Dermis microvascular lymphatic vessel endothelial cell (primary cell): ENCODE data around the gene ZBTB42. TPM values are rescaled to one million over a fixed set of nuclear protein-coding genes. Genes with fewer than 3 reads are reported as not detected.
"Not testable (repeated sequence)": the region's sequence is repeated elsewhere in the genome, so short reads cannot be mapped to it uniquely, and the experiment has no call there.

Experiments
- DNase-seq, 2 donors: peaks; one replicate each; pipeline versions ENCODE4 v3.0.0 to v3.0.0-alpha.2; 2010; ENCODE audit warnings: low read depth in 2 of 2
- total RNA-seq: library from RNA; depleted of rRNA; stranded (reverse); fragments of >200 nt; gene quantifications from 2 replicates; pipeline ENCODE4 v1.2.1, GENCODE V29; 2014

The ZBTB42 gene
- total RNA-seq, 1 donor from 2014 or later = 3.2 TPM

DNA sequence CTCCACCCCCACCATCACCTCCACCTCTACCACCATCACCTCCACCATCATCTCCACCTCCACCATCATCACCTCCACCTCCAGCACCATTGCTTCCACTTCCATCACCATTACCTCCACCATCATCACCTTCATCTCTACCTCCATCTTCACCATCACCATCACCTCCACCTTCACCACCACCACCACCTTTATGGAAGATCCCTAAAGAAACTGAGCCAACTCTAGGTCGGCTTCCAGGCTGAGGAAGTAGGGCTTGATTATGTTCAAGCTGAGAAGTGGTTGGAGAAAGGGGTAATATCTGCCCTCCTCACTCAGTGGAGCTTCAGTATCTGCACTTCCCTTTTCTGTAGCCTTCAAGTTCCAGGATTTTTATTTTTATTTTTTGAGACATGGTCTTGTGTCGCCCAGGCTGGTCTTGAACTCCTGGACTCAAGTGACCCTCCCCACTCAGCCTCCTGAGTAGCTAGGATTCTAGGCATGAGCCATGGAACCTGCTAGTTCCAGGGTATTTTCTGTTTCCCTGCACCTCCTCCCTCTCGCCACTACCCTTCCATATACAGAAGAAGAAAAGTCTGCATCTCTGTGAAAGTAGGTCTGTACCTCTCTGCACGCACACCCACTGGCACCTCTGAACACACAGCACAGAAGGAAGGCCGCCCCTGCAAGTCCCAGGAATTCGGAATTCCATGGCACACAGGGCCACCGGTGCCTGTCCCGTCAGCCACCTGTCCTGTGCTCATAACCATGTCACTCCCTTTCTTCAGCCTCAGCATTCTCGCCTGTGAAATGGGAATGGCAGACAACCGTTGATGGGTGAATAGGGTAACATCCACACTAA is 5.9 kb downstream of the ZBTB42 start:
- no peak for DNase-seq

DNA sequence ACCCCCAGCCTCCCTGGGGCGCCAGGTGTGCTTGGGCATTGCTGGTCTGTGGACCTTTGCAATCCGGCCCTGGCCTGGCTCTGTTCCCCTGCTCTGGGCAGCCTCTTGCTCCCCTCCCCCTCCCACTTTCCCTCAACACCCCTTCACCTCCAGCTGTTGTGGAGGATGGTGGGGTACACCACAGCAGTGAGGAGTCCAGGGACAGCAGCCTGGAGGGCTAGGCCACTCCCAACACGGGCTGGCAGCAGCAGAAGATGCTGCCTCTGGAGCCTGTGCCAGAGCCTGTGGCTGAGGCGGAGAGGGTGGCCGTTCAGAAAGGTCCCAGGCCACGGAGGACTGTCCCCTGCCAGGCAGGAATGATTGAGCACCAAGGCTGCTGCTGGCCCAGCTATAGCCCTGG is 7.6 kb downstream of the ZBTB42 start:
- no peak for DNase-seq

DNA sequence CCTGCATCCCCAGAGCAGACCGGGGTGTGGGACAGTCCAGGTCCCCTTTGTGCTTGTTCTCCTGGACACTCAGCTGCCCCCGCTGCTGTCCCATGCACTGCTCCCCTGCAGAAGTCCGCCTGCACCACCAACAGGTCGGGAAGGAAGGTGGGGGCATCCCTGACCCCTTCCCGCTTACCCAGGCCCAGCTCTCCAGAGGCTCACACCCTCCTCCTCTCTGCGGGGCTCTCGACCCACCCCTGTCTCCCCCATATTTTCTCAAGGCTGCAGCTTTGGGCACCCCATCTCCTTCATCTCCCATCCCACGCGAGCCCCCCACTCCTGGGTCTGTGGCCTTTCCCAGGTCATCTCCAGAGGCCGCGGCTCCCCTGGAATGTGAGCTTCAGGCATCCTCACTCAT is 9.4 kb downstream of the ZBTB42 start:
- DNase-seq = no peak

DNA sequence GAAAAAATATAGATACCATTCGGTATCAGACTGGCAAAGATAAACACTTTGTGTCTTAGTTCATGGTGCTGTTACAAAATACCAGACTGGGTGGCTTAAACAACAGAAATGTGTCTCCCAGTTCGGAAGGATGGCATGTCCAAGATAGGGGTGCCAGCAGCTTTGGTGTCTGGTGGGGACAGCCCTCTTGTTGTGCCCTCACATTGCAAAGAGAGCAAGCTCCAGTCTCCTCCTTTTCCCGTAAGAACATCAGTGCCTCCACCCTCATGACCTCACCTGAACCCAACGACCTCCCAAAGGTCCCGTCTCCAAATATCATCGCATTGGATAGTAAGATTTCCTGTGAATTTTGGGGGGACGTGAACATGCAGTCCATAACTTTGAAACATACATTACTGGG is 12.4 kb downstream of the ZBTB42 start:
- DNase-seq = no peak

DNA sequence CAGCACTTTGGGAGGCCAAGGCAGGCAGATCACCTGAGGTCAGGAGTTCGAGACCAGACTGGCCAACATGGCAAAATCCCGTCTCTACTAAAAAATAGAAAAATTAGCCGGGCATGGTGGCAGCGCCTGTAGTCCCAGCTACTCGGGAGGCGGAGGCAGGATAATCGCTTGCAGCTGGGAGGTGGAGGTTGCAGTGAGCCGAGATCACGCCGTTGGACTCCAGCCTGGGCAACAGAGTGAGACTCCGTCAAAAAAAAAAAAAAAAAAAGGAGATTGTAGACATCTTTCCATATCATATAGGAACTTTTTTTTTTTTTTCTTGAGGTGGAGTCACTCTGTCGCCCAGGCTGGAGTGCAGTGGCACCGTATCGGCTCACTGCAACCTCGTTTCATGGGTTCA is 13.8 kb downstream of the ZBTB42 start:
- DNase-seq = not testable (repeated sequence)

GRCh38 chr14:104816616-104816884 is 15.6 kb downstream of the ZBTB42 start:
- no peak for DNase-seq

DNA sequence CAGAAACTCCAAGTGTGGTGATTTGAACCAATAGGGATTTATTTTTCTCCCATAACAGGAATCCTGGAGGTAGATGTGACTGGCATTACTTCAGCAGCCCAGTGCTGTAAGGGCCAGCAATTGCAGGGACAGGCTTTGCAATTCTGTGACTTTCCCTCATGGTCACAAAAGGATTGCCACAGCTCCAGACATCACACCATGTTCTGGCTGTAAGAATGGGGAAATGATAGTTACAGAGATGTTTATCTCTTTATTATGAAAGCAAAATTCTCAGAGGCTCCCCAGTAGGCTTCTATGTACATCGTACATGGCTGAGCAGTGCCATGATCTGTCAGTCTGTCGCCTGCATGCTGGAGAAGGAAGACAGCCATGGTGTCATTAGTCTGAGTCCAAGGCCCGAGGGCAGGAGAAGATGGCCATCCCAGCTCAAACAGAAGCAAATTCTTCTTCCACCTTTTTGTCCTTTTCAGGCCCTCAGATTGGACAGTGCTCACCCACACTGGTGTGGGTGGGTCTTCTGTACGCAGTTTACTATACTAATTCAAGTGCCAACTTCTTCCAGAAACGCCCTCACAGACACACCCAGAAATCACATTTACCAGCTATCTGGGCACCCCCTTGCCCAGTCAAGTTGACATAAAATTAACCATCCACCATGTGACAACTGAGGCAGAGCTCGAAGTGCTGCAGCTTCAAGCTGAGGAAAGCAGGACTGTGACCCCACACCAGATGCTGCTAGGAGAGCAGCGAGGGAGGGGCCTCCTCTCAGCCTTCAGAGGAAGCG is 17.2 kb downstream of the ZBTB42 start:
- no peak for DNase-seq

GRCh38 chr14:104818714-104819161 is 17.8 kb downstream of the ZBTB42 start:
- no peak for DNase-seq

DNA sequence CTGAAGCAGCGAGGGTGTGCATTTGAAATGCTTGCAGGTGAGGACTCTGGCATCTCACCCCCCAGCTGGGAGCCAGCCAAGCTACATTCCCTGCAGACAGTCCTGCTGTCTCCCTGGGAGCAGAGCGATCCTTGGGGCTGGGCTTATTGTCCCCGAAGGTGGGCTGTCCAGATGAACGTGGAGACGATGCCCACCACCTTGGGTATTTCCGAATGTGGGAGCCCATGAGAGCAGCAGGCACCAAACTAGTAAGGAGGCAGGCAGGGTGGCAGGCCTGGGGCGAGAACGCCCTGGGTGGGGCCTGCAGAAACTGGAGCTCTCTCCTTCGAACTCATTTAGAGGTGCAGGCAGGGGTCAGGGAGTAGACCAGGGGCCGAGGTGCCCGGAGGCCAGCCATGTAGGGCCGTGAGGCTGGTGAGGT is 18.5 kb downstream of the ZBTB42 start:
- DNase-seq = no peak

DNA sequence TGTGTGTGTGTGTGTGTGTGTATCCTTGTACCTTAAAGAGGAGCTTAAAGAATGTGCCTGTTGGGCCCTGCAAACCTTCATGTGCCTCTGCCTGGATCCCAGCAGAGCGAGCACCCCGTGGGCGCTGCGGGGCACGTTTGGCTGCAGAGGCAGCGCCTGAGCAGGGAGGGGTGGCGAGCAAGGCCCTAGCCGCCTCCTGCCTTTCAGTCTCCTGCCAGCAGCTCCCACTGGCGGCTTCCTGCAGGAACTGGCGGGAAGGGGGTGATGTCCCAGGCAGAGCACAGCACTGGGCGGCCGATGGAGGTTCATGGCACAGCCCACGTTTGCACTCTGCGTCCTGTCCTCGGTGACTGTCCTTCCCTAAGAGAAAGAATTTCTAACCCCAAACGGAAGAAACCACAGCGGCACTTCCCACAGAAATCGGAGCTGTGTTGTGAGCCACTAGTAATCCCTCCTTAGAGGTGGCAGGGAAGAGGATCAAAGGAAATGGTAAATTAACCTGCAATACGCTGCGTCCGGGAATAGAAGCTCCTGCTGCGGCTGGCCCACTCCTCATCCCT is 19.8 kb downstream of the ZBTB42 start:
- DNase-seq = peak; percentile 29 to 75

GRCh38 chr14:104821229-104821945 is 20.5 kb downstream of the ZBTB42 start:
- DNase-seq = no peak

DNA sequence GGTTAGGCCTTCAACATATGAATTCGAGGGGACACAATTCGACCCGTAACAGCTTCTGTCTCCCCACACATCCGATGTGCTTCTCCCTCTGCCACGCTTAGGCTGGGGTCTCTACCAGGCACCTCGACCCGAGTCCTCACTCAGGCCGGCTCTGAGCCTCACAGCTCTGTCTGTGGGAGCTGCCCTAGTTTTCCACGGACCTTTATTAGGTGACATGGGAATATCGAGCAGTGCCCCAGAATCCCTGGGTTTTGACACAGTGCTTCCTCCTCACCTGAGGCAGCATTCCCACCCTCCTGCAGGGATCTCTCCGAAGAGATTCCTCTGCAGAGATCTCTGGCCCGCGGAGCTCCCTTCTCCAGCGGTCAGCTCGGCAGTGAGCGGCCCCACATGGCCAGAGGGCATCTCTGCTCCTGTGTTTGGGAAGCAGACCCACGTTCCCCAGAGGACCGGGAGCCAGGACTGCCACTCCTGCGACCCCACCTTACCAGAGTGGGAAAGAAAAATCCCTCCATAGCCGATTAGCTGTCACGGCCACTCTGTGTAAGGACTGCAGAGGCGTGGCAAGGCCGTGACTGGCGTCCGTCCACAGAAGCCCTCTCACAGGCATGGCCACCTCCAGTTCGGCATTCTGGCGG is 21.2 kb downstream of the ZBTB42 start:
- no peak for DNase-seq

DNA sequence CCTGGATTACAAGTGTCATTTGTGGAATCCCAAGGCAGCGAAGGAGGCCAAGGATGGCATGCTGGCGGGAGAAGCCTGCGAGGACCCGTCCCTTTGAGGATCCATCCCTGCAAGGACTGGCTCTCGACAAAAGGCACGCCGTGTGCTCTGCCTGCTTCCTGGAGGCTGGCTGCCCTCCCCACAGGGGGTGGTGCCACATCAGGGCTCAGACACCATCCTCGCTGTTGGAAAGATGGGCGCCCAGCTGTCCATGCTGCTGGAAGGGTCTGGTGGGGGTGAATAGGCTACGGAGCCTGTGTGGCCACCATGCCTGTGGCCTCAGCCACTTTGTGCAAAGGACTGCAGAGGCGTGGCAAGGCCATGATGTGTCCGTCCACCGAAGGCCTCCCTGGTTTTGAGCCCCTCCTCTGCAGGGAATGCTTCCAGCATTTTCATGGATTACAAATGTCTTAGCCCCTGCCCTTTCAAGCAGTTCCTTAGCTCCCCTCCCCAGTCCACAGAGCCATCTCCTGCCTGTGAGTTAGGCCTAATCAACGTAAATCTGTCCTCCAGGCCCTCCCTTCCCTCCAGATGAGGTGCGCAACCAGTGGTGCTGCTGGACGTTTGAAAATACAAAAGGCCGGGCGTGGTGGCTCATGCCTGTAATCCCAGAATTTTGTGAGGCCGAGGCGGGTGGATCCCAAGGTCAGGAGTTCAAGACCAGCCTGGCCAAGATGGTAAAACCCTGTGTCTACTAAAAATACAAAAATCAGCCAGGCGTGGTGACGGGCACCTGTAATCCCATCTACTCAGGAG is 22.1 kb downstream of the ZBTB42 start:
- no peak for DNase-seq

DNA sequence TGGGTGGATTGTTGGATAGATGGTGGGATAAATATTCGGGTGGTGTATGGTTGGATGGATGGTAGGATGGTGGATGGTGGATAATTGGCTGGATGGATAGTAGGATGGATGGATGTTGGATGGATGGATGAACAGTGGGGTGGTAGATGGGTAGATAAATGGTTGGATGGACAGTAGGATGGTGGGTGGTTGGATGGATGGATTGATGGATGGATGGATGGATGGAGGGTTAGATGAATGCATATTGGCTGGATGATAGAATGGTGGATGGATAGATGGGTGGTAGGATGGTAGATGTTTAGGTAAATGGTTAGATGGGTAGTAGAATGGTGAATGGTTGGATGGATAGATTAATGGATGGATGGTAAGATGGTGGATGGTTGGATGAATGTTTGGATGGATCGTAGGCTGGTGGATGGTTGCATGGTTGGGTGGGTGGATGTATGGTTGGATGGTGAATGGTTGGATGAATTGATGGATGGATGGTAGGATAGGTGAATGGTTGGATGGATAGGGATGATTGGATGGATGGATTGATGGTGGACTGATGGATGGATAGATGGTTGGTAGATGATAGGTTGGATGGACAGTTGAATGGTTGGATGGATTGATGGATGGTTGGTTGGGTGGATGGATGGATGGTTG is 23.6 kb downstream of the ZBTB42 start:
- DNase-seq = no peak

DNA sequence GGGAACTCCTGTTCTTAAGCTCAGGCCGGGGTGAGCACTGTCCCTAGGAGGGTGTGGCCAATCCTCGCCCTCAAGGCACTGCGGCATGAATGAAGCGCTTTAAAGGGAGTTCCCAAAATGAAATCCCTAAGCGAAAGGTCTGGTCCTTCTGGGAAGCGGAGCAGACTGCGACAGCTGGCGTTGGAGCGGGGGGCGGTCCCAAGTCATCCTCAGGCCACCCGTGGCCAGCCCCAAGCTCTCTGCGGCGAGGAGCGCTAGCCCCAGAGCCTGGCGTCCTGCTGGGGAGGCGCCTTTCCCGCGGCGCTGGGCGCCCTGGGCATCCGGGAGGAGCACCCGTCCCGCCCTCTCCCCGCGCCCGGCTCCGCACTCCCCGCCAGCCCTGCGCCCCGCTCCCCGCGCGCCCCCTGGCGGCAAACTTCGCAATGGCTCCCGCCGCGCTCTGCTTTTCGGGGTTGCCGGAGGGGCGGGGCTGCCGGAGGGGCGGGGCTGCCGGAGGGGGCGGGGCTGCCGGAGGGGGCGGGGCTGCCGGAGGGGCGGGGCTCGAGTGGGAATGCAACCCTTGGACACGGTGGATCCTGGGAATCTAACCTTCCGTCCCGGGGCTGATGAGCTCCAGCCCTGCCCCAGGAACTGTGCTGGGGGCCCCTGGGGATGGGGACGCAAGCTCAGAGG is 25.4 kb downstream of the ZBTB42 start:
- DNase-seq = peak; percentile 20 to 77

- DNase-seq = no peak
These were observed 25.9 kb downstream of the ZBTB42 start for GRCh38 chr14:104826861-104827176.

- DNase-seq = peak in 1 of 2 donors; percentile 61
These were observed 26.5 kb downstream of the ZBTB42 start for GRCh38 chr14:104827177-104828055.

DNA sequence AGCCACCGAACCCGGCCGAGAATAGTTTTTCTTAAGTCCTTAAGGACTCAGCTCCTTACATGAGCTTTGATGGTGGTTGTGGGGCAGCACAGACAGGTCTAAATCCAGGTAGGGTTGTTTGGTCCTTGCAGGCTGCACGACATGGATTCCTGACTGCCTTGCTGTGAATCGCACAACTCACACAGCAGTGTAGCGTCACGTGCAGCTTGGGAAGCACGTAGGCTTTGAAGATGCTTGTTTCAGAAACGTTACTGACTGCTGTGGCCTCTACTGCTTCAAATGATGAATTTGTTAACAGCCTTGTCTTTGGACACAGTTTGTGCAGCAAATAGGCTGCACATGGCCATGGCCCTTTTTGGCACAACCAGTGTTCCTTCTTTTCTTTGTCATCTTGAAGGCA is 29.9 kb downstream of the ZBTB42 start:
- DNase-seq = no peak
